ENCODE results near the gene GLG1. TPM values are rescaled to one million over a fixed set of nuclear protein-coding genes. Genes with fewer than 3 reads are reported as not detected.

The GLG1 gene
- total RNA-seq, 1 experiment from 2014 or later, result 237 TPM

DNA sequence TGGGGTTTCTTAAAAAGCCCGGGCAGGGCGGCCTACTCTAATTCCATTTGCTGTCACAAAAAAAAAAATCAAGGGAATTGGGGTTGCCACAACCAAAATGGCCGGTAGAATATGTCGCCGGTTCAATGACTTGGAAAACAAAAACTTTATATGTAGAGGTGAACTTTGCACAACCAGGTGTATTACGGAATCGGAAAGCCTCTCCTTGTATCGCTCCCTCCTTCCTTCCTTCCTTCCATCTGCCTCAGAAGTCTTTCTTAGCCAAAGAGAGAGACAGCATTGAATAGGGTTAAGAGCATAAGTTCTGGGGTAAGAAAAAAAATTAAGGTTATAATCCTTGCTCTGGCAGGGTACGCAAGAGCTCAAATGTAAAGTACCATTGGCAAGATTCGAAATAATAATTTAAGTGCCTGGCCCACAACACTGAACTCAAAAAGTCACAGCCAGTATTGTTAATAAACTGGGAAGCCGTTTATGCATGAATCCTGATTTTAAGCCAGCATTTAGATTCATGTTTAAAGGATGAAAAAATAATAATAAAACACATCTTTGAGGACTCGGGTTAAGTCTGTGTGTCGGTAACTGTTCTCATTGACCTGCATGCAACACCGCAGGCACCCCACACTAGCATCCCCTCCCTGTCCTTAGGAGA, 522 bp upstream of the GLG1 start:
- POLR2A ChIA-PET, result interaction anchor here (0.7 to 1.7 kb wide), 7 partner anchors 9 to 648 kb away, joined by 3 to 8 read pairs (median 7); no protein-coding TSS in a partner anchor
- peak; percentile 20; the same call in 1 of the 2 replicates for ATAC-seq
- intact Hi-C loops (cut with micrococcal nuclease), result loop anchor here (10.0 kb wide), 1 partner anchor 123 kb away; no protein-coding TSS in a partner anchor

More for the DNA sequence above, 522 bp upstream of the GLG1 start:
- Histone ChIP-seq H3K27me3 (ENCODE audit: insufficient read depth, low read length) (no peaks in the 10 kb centered on the region), H3K4me3 (replicated peaks in 1 of 2; ENCODE audit: low read depth in 1 of 2, low read length in 2 of 2) (peak overlapping the region; percentile 85 to 96), H2AFZ (ENCODE audit: low read depth, low read length, poor library complexity, severe bottlenecking) (peak overlapping the region; percentile 34), H3K79me2 (ENCODE audit: insufficient read depth, low read length) (peaks cover 44% of the 10 kb centered on the region), H3K4me1 (ENCODE audit: control insufficient read depth in 1 of 2, insufficient read depth in 2 of 2, low read length in 2 of 2) (peaks cover 35 to 50% of the 10 kb centered on the region in 2 experiments), H3K36me3 (ENCODE audit: control insufficient read depth in 1 of 2, insufficient read depth in 2 of 2, low read length in 2 of 2) (no peaks in the 10 kb centered on the region), H3K9me3 (ENCODE audit: control insufficient read depth in 1 of 2, insufficient read depth in 1 of 2, low read depth in 1 of 2, low read length in 2 of 2) (no peaks in the 10 kb centered on the region), H3K4me2 (ENCODE audit: low read length) (peak overlapping the region; percentile 79), H3K9ac (ENCODE audit: low read length) (peak overlapping the region; percentile 93), H3K9me2 (ENCODE audit: insufficient read depth) (no peaks in the 10 kb centered on the region), H3K27ac (ENCODE audit: low read depth, low read length) (peak overlapping the region; percentile 97), H4K20me1 (ENCODE audit: insufficient read depth) (0 out of 2 replicates have a peak, but pooled peaks cover 6% of the 10 kb centered on the region)
- ChIA-PET CTCF (no interaction called here), RAD21 (ENCODE audit: low non-redundant PET in 1 of 2, low total read pairs in 2 of 2, uncharacterized antibody in 2 of 2, unreplicated experiment in 2 of 2) (interaction anchor here in 1 of 2 experiments (1.0 kb wide), 1 partner anchor 88 kb away, joined by 3 read pairs; no protein-coding TSS in a partner anchor)
- no peak for TF ChIP-seq SIN3A (IDR thresholded peaks at IDR 0.05; ENCODE audit: low read depth)
- TF ChIP-seq, protein P1, sequence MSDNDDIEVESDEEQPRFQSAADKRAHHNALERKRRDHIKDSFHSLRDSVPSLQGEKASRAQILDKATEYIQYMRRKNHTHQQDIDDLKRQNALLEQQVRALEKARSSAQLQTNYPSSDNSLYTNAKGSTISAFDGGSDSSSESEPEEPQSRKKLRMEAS (IDR thresholded peaks at IDR 0.05), result no peak
- TF ChIP-seq CEBPB (IDR thresholded peaks at IDR 0.05; ENCODE audit: low read depth), result peak; percentile 53; the same call in 1 of the 2 replicates
- TF ChIP-seq ELF1 (IDR thresholded peaks at IDR 0.05; ENCODE audit: borderline replicate concordance, low read depth), result no peak
- peak; percentile 60; the same call in 1 of the 2 replicates for TF ChIP-seq EGR1 (IDR thresholded peaks at IDR 0.05; ENCODE audit: low read depth)
- no peak for TF ChIP-seq POLR2A (IDR thresholded peaks at IDR 0.05; ENCODE audit: borderline replicate concordance, extremely low read depth, insufficient read depth, insufficient read length)
- peak; percentile 16; the same call in 1 of the 2 replicates for TF ChIP-seq SP1 (IDR thresholded peaks at IDR 0.05; ENCODE audit: low read depth)
- TF ChIP-seq CBX3 (IDR thresholded peaks at IDR 0.05; ENCODE audit: low read depth), result 0 out of 2 replicates have a peak, but pooled peaks have one; percentile 14
- peak; percentile 96 for TF ChIP-seq YY1 (IDR thresholded peaks at IDR 0.05; ENCODE audit: extremely low read depth, insufficient replicate concordance, low read depth, low read length)
- no peak; the same call in 1 of the 2 replicates for TF ChIP-seq FOSL1 (IDR thresholded peaks at IDR 0.05; ENCODE audit: low read depth)
- no peak for TF ChIP-seq POLR2AphosphoS5 (IDR thresholded peaks at IDR 0.05; ENCODE audit: low read depth, low read length)
- no peak for TF ChIP-seq ZFX (IDR thresholded peaks at IDR 0.05)
- TF ChIP-seq, protein P2, sequence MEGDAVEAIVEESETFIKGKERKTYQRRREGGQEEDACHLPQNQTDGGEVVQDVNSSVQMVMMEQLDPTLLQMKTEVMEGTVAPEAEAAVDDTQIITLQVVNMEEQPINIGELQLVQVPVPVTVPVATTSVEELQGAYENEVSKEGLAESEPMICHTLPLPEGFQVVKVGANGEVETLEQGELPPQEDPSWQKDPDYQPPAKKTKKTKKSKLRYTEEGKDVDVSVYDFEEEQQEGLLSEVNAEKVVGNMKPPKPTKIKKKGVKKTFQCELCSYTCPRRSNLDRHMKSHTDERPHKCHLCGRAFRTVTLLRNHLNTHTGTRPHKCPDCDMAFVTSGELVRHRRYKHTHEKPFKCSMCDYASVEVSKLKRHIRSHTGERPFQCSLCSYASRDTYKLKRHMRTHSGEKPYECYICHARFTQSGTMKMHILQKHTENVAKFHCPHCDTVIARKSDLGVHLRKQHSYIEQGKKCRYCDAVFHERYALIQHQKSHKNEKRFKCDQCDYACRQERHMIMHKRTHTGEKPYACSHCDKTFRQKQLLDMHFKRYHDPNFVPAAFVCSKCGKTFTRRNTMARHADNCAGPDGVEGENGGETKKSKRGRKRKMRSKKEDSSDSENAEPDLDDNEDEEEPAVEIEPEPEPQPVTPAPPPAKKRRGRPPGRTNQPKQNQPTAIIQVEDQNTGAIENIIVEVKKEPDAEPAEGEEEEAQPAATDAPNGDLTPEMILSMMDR (IDR thresholded peaks at IDR 0.05 in 2 of 3, conservative IDR thresholded peaks at IDR 0.05 in 1 of 3; ENCODE audit: borderline replicate concordance in 1 of 3, insufficient read depth in 1 of 3, low read depth in 2 of 3, low read length in 2 of 3), result no peak
- TF ChIP-seq RAD21 (IDR thresholded peaks at IDR 0.05; ENCODE audit: low read depth), result no peak; the same call in 1 of the 2 replicates
- no peak for TF ChIP-seq ZNF274 (IDR thresholded peaks at IDR 0.05; ENCODE audit: low read depth, low read length)
- TF ChIP-seq TCF7L2 (IDR thresholded peaks at IDR 0.05; ENCODE audit: borderline replicate concordance, extremely low read depth, insufficient read depth, insufficient read length), result no peak
- TF ChIP-seq JUND (IDR thresholded peaks at IDR 0.05), result no peak
- DNase-seq (ENCODE audit: low read depth, low spot score), result no peak
- TSS peak; percentile 97 for BruUV-seq (replicated peaks)
